GM12878 (cell line): ENCODE results near the gene CACNA1G. TPM values are rescaled to one million over a fixed set of nuclear protein-coding genes. Genes with fewer than 3 reads are reported as not detected.

Experiments
- ATAC-seq: fragments of 200-7000 bp; cut with Tn5 transposase; 3 replicates; pipeline ENCODE4 v1.9.1; 2020; ENCODE audit warnings: mild to moderate bottlenecking, moderate library complexity
- BruUV-seq: library from RNA; stranded (reverse); fragments of 400-500 nt; replicated peaks from 2 replicates; lab custom pipeline; 2021; lab: Mats Ljungman, UMichigan
- CTCF ChIA-PET: fragments of 300-600 bp; sonication (Branson Sonifier 250); formaldehyde crosslinking; extraction: SDS; loops from one replicate; lab custom pipeline; 2021; ENCODE audit warnings: inconsistent platforms; lab: Yijun Ruan, JAX
- POLR2A ChIA-PET: fragments of 350-600 bp; formaldehyde crosslinking; extraction: SDS; loops from one replicate; lab custom pipeline; 2021; ENCODE audit warnings: inconsistent platforms; lab: Charles Lee
- RAD21 ChIA-PET: fragments of 300-600 bp; sonication (Branson Sonifier 250); formaldehyde crosslinking; loops from one replicate; lab custom pipeline; 2023; ENCODE audit warnings: antibody characterized with exemption; ENCODE audit not compliant: unreplicated experiment; lab: Charles Lee
- SMC1A ChIA-PET: fragments of 300-600 bp; sonication (Branson Sonifier 250); formaldehyde crosslinking; loops from one replicate; lab custom pipeline; 2023; ENCODE audit not compliant: unreplicated experiment, uncharacterized antibody; lab: Charles Lee
- DNase-seq: peaks from one replicate; pipeline ENCODE4 v3.0.0-alpha.2; 2011; ENCODE audit warnings: low read depth, low spot score
- FAIRE-seq: peaks from 3 replicates; lab custom pipeline; 2011; peaks lifted over from hg19 to GRCh38; lab: Jason Lieb, UNC
- H2AFZ ChIP-seq: 2 replicates; pipeline ENCODE4 v1.6.0; 2011; ENCODE audit warnings: low read depth, low read length, control low read depth; ENCODE audit not compliant: control insufficient read depth
- H3K27ac ChIP-seq: 2 replicates; pipeline ENCODE4 v1.5.1; 2011; ENCODE audit warnings: control low read depth; ENCODE audit not compliant: control insufficient read depth, insufficient read depth
- H3K27me3 ChIP-seq, 2 experiments: replicated peaks in 1 of 2; 2 replicates each; pipeline versions ENCODE4 v1.6.0 to v1.6.1; 2011; ENCODE audit warnings: low read length in 1 of 2; ENCODE audit not compliant: control insufficient read depth in 2 of 2, insufficient read depth in 2 of 2
- H3K36me3 ChIP-seq, 2 experiments: 2 replicates each; pipeline ENCODE4 v1.5.1; 2011; ENCODE audit warnings: low read length in 1 of 2; ENCODE audit not compliant: control insufficient read depth in 2 of 2, insufficient read depth in 2 of 2
- H3K4me1 ChIP-seq: 2 replicates; pipeline ENCODE4 v1.6.1; 2011; ENCODE audit warnings: mild to moderate bottlenecking, low read length, moderate library complexity, mixed read lengths; ENCODE audit not compliant: control insufficient read depth, insufficient read depth
- H3K4me2 ChIP-seq: 2 replicates; pipeline ENCODE4 v1.6.0; 2011; ENCODE audit warnings: control low read depth; ENCODE audit not compliant: control insufficient read depth, insufficient read depth
- H3K4me3 ChIP-seq: fragments of 200-600 bp; sonication (generic); 2 replicates; pipeline ENCODE4 v1.5.1; 2016
- H3K79me2 ChIP-seq: 2 replicates; pipeline ENCODE4 v1.6.0; 2011; ENCODE audit warnings: low read length; ENCODE audit not compliant: control insufficient read depth, insufficient read depth
- H3K9ac ChIP-seq: 2 replicates; pipeline ENCODE4 v1.8.0; 2011; ENCODE audit warnings: low read length, control low read depth, mixed read lengths; ENCODE audit not compliant: control insufficient read depth, insufficient read depth
- H3K9me3 ChIP-seq: replicated peaks from 3 replicates; pipeline ENCODE4 v1.5.1; 2011; ENCODE audit warnings: mild to moderate bottlenecking, low read length; ENCODE audit not compliant: control insufficient read depth, insufficient read depth
- H4K20me1 ChIP-seq: 2 replicates; pipeline ENCODE4 v1.6.0; 2011; ENCODE audit not compliant: control insufficient read depth, insufficient read depth
- HDGF ChIP-seq: fragments of 450-650 bp; IDR thresholded peaks from 2 replicates; pipeline ENCODE4 v1.6.1; 2016; ENCODE audit warnings: antibody characterized with exemption
- MYC ChIP-seq: IDR thresholded peaks from 2 replicates; pipeline ENCODE4 v1.6.1; 2011; ENCODE audit warnings: mild to moderate bottlenecking, low read length, moderate library complexity, inconsistent platforms; ENCODE audit not compliant: insufficient read depth, insufficient replicate concordance, insufficient read length, severe bottlenecking
- PML ChIP-seq: IDR thresholded peaks from 2 replicates; pipeline ENCODE4 v1.6.1; 2012; ENCODE audit warnings: low read length, inconsistent platforms
- SP1 ChIP-seq: IDR thresholded peaks from one replicate; pipeline ENCODE4 v1.6.1; 2011; ENCODE audit warnings: low read depth, low read length
- WGBS: methylation state at CpG from one replicate; pipeline ENCODE4 v1.1.6; 2016; ENCODE audit warnings: low lambda C conversion rate; ENCODE audit not compliant: insufficient replicate concordance, insufficient coverage; ENCODE audit errors: missing lambda C conversion rate; 5-methylcytosine and 5-hydroxymethylcytosine counted together
- in situ Hi-C: fragments of 300-500 bp; cut with MboI; formaldehyde crosslinking; loops from 9 replicates; pipeline ENCODE4 v1.14.3; 2018; ENCODE audit warnings: mixed read lengths
- intact Hi-C: fragments of 100-400 bp; cut with micrococcal nuclease; formaldehyde crosslinking; loops from one replicate; pipeline ENCODE4 v1.14.2; 2022; ENCODE audit not compliant: unreplicated experiment
- polyA plus RNA-seq, 11 experiments: library from polyadenylated mRNA; depleted of rRNA in 4 of 11; unstranded in 6 of 11; stranded (reverse) in 5 of 11; fragments of >200 nt; fragmentation: Nextera tagmentation in 4 of 11; fragmentation: Illumina TruSeq in 1 of 11; extraction: Ambion mirVana in 4 of 11; extraction: Trizol in 1 of 11; gene quantifications; 1 replicate in 1 of 11; 2 replicates in 10 of 11; pipeline versions ENCODE4 v1.2.1 to v1.2.3, GENCODE V29; 2011 to 2016; ENCODE audit warnings: inconsistent platforms in 2 of 11, missing spikeins in 2 of 11, low read depth in 1 of 11
- total RNA-seq, 4 experiments: library from RNA; depleted of rRNA in 3 of 4; stranded (reverse); fragments of >200 nt in 3 of 4; fragmentation: Illumina TruSeq in 1 of 4; extraction: Trizol in 1 of 4; gene quantifications; 2 replicates each; pipeline versions ENCODE4 v1.2.1 to v1.2.3, GENCODE V29; 2013 to 2021

The CACNA1G gene
- total and polyA plus RNA-seq, 10 of the 15 experiments (the other 5 are each of a cell fraction or from before 2014, with no cell fraction given): 0.03 to 0.15 TPM; not detected in 8

GRCh38 chr17:50542795-50543774, 17.4 kb upstream of the CACNA1G start:
- RAD21 ChIA-PET: interaction anchor here (1.0 to 2.2 kb wide), 5 partner anchors 39 to 90 kb away, joined by 3 to 13 read pairs (median 3); no protein-coding TSS in a partner anchor
- intact Hi-C loops (loop anchor here (1.0 to 10.0 kb wide), 2 partner anchors 61 to 412 kb away; no protein-coding TSS in a partner anchor), in situ Hi-C loops (loop anchor here (5.0 to 10.0 kb wide), 4 partner anchors 49 to 412 kb away; no protein-coding TSS in a partner anchor)
- FAIRE-seq (no peak), DNase-seq (no peak), ATAC-seq (no peak)
- Histone ChIP-seq H4K20me1 (no peaks in the 10 kb centered on the region), H3K4me2 (peak overlapping the region; percentile 91), H3K4me1 (peaks cover 10% of the 10 kb centered on the region), H3K36me3 (no peaks in the 10 kb centered on the region), H3K27me3 (no peaks in the 10 kb centered on the region), H3K4me3 (no peak overlapping the region), H3K27ac (no peak overlapping the region), H3K9me3 (no peaks in the 10 kb centered on the region), H3K9ac (no peak overlapping the region), H3K79me2 (peaks cover 3% of the 10 kb centered on the region), H2AFZ (no peak overlapping the region; the same call in 1 of the 2 replicates)
- TF ChIP-seq PML: no peak
- no peak for TF ChIP-seq SP1
- TF ChIP-seq MYC: no peak
- no peak for TF ChIP-seq HDGF
- SMC1A ChIA-PET: interaction anchor here (0.8 to 1.8 kb wide), 5 partner anchors 9 to 181 kb away, joined by 3 to 8 read pairs (median 3); no protein-coding TSS in a partner anchor
- no TSS peak for BruUV-seq
- POLR2A ChIA-PET: interaction anchor here (1.0 kb wide), 1 partner anchor 146 kb away, joined by 3 read pairs; the partner anchor contains the start of gene LRRC59
- WGBS: 74% methylated on average over 16 of the region's 16 CpGs
- CTCF ChIA-PET: interaction anchor here (0.9 to 3.2 kb wide), 4 partner anchors 45 to 220 kb away, joined by 3 to 12 read pairs (median 5); no protein-coding TSS in a partner anchor
